Measurements from ENCODE around the gene LRRC52. TPM values are rescaled to one million over a fixed set of nuclear protein-coding genes. Genes with fewer than 3 reads are reported as not detected.

The LRRC52 gene
- polyA plus RNA-seq, 4 donors: not detected

GRCh38 chr1:165565751-165566490, 22.1 kb downstream of the LRRC52 start:
- Histone ChIP-seq H3K27ac (ENCODE audit: low read depth in 1 of 3, low read length in 2 of 3) (no peak overlapping the region), H3K27me3 (ENCODE audit: control insufficient read depth in 3 of 3, insufficient read depth in 3 of 3, low read length in 3 of 3) (peaks cover 0 to 3% (median 0%) of the 10 kb centered on the region in 3 donors), H3K4me1 (ENCODE audit: control insufficient read depth in 3 of 3, insufficient read depth in 2 of 3, low read depth in 1 of 3, low read length in 2 of 3) (no peaks in the 10 kb centered on the region), H3K36me3 (ENCODE audit: control insufficient read depth in 3 of 3, insufficient read depth in 2 of 3, low read depth in 1 of 3, low read length in 3 of 3) (no peaks in the 10 kb centered on the region), H3K4me3 (ENCODE audit: low read depth in 1 of 3, low read length in 3 of 3) (no peak overlapping the region), H3K9me3 (ENCODE audit: control insufficient read depth in 2 of 2, insufficient read depth in 1 of 2, low read depth in 1 of 2, low read length in 1 of 2) (no peaks in the 10 kb centered on the region)
- 87 to 90% (median 88%) methylated on average over 4 of the region's 4 CpGs for WGBS, 3 donors
- no peak for DNase-seq
- no peak for FAIRE-seq

- no peaks in the 10 kb centered on the region for H3K4me1 ChIP-seq (ENCODE audit: control insufficient read depth in 3 of 3, insufficient read depth in 2 of 3, low read depth in 1 of 3, low read length in 2 of 3)
- 48 to 57% (median 50%) methylated on average over 3 of the region's 3 CpGs for WGBS, 3 donors
- no peak overlapping the region for H3K27ac ChIP-seq (ENCODE audit: low read depth in 1 of 3, low read length in 2 of 3)
- no peaks in the 10 kb centered on the region for H3K9me3 ChIP-seq (ENCODE audit: control insufficient read depth in 2 of 2, insufficient read depth in 1 of 2, low read depth in 1 of 2, low read length in 1 of 2)
- DNase-seq (no peak), FAIRE-seq (no peak)
- H3K36me3 ChIP-seq (ENCODE audit: control insufficient read depth in 3 of 3, insufficient read depth in 2 of 3, low read depth in 1 of 3, low read length in 3 of 3): no peaks in the 10 kb centered on the region
- no peak overlapping the region for H3K4me3 ChIP-seq (ENCODE audit: low read depth in 1 of 3, low read length in 3 of 3)
- no peaks in the 10 kb centered on the region for H3K27me3 ChIP-seq (ENCODE audit: control insufficient read depth in 3 of 3, insufficient read depth in 3 of 3, low read length in 3 of 3)
These were observed 26.3 kb downstream of the LRRC52 start for GRCh38 chr1:165570078-165570477.

- FAIRE-seq (no peak), DNase-seq (no peak)
- Histone ChIP-seq H3K27me3 (ENCODE audit: control insufficient read depth in 3 of 3, insufficient read depth in 3 of 3, low read length in 3 of 3) (peaks cover 0 to 3% (median 0%) of the 10 kb centered on the region in 3 donors), H3K9me3 (ENCODE audit: control insufficient read depth in 2 of 2, insufficient read depth in 1 of 2, low read depth in 1 of 2, low read length in 1 of 2) (no peaks in the 10 kb centered on the region), H3K4me3 (ENCODE audit: low read depth in 1 of 3, low read length in 3 of 3) (no peak overlapping the region), H3K36me3 (ENCODE audit: control insufficient read depth in 3 of 3, insufficient read depth in 2 of 3, low read depth in 1 of 3, low read length in 3 of 3) (no peaks in the 10 kb centered on the region), H3K27ac (ENCODE audit: low read depth in 1 of 3, low read length in 2 of 3) (no peak overlapping the region), H3K4me1 (ENCODE audit: control insufficient read depth in 3 of 3, insufficient read depth in 2 of 3, low read depth in 1 of 3, low read length in 2 of 3) (no peaks in the 10 kb centered on the region)
- WGBS, 3 donors: 95 to 97% (median 97%) methylated on average over 1 of the region's 1 CpG
These were observed 30.0 kb downstream of the LRRC52 start for GRCh38 chr1:165573787-165574186.

- H3K9me3 ChIP-seq (ENCODE audit: control insufficient read depth in 2 of 2, insufficient read depth in 1 of 2, low read depth in 1 of 2, low read length in 1 of 2): no peaks in the 10 kb centered on the region
- H3K27me3 ChIP-seq (ENCODE audit: control insufficient read depth in 3 of 3, insufficient read depth in 3 of 3, low read length in 3 of 3): peaks cover 0 to 3% (median 0%) of the 10 kb centered on the region in 3 donors
- no peak overlapping the region for H3K4me3 ChIP-seq (ENCODE audit: low read depth in 1 of 3, low read length in 3 of 3)
- H3K27ac ChIP-seq (ENCODE audit: low read depth in 1 of 3, low read length in 2 of 3): no peak overlapping the region
- FAIRE-seq (no peak), DNase-seq (no peak)
- no peaks in the 10 kb centered on the region for H3K36me3 ChIP-seq (ENCODE audit: control insufficient read depth in 3 of 3, insufficient read depth in 2 of 3, low read depth in 1 of 3, low read length in 3 of 3)
- H3K4me1 ChIP-seq (ENCODE audit: control insufficient read depth in 3 of 3, insufficient read depth in 2 of 3, low read depth in 1 of 3, low read length in 2 of 3): no peaks in the 10 kb centered on the region
These were observed 30.5 kb downstream of the LRRC52 start for GRCh38 chr1:165574295-165574694.

GRCh38 chr1:165575468-165576099, 31.8 kb downstream of the LRRC52 start:
- Histone ChIP-seq H3K9me3 (ENCODE audit: control insufficient read depth in 2 of 2, insufficient read depth in 1 of 2, low read depth in 1 of 2, low read length in 1 of 2) (no peaks in the 10 kb centered on the region), H3K4me3 (ENCODE audit: low read depth in 1 of 3, low read length in 3 of 3) (no peak overlapping the region), H3K36me3 (ENCODE audit: control insufficient read depth in 3 of 3, insufficient read depth in 2 of 3, low read depth in 1 of 3, low read length in 3 of 3) (no peaks in the 10 kb centered on the region), H3K27ac (ENCODE audit: low read depth in 1 of 3, low read length in 2 of 3) (no peak overlapping the region), H3K27me3 (ENCODE audit: control insufficient read depth in 3 of 3, insufficient read depth in 3 of 3, low read length in 3 of 3) (peaks cover 0 to 3% (median 0%) of the 10 kb centered on the region in 3 donors), H3K4me1 (ENCODE audit: control insufficient read depth in 3 of 3, insufficient read depth in 2 of 3, low read depth in 1 of 3, low read length in 2 of 3) (no peaks in the 10 kb centered on the region)
- WGBS, 3 donors: 35 to 41% (median 36%) methylated on average over 4 of the region's 4 CpGs
- DNase-seq: no peak
- no peak for FAIRE-seq

- H3K4me3 ChIP-seq (ENCODE audit: low read depth in 1 of 3, low read length in 3 of 3): no peak overlapping the region
- no peaks in the 10 kb centered on the region for H3K36me3 ChIP-seq (ENCODE audit: control insufficient read depth in 3 of 3, insufficient read depth in 2 of 3, low read depth in 1 of 3, low read length in 3 of 3)
- no peaks in the 10 kb centered on the region for H3K4me1 ChIP-seq (ENCODE audit: control insufficient read depth in 3 of 3, insufficient read depth in 2 of 3, low read depth in 1 of 3, low read length in 2 of 3)
- DNase-seq (no peak), FAIRE-seq (no peak)
- WGBS, 3 donors: 60 to 65% (median 64%) methylated on average over 2 of the region's 2 CpGs
- peaks cover 0 to 3% (median 0%) of the 10 kb centered on the region in 3 donors for H3K27me3 ChIP-seq (ENCODE audit: control insufficient read depth in 3 of 3, insufficient read depth in 3 of 3, low read length in 3 of 3)
- H3K9me3 ChIP-seq (ENCODE audit: control insufficient read depth in 2 of 2, insufficient read depth in 1 of 2, low read depth in 1 of 2, low read length in 1 of 2): no peaks in the 10 kb centered on the region
- H3K27ac ChIP-seq (ENCODE audit: low read depth in 1 of 3, low read length in 2 of 3): no peak overlapping the region
These were observed 32.7 kb downstream of the LRRC52 start for GRCh38 chr1:165576536-165576935.

- Histone ChIP-seq H3K36me3 (ENCODE audit: control insufficient read depth in 3 of 3, insufficient read depth in 2 of 3, low read depth in 1 of 3, low read length in 3 of 3) (no peaks in the 10 kb centered on the region), H3K4me1 (ENCODE audit: control insufficient read depth in 3 of 3, insufficient read depth in 2 of 3, low read depth in 1 of 3, low read length in 2 of 3) (no peaks in the 10 kb centered on the region), H3K4me3 (ENCODE audit: low read depth in 1 of 3, low read length in 3 of 3) (no peak overlapping the region), H3K27me3 (ENCODE audit: control insufficient read depth in 3 of 3, insufficient read depth in 3 of 3, low read length in 3 of 3) (peaks cover 0 to 3% (median 0%) of the 10 kb centered on the region in 3 donors), H3K27ac (ENCODE audit: low read depth in 1 of 3, low read length in 2 of 3) (no peak overlapping the region), H3K9me3 (ENCODE audit: control insufficient read depth in 2 of 2, insufficient read depth in 1 of 2, low read depth in 1 of 2, low read length in 1 of 2) (no peaks in the 10 kb centered on the region)
- no peak for FAIRE-seq
- 82 to 84% (median 82%) methylated on average over 3 of the region's 3 CpGs for WGBS, 3 donors
- no peak for DNase-seq
These were observed 33.9 kb downstream of the LRRC52 start for GRCh38 chr1:165577707-165578106.

GRCh38 chr1:165580931-165581871, 37.4 kb downstream of the LRRC52 start:
- no peak for FAIRE-seq
- H3K4me1 ChIP-seq (ENCODE audit: control insufficient read depth in 3 of 3, insufficient read depth in 2 of 3, low read depth in 1 of 3, low read length in 2 of 3): no peaks in the 10 kb centered on the region
- H3K27ac ChIP-seq (ENCODE audit: low read depth in 1 of 3, low read length in 2 of 3): no peak overlapping the region
- no peak for DNase-seq
- H3K4me3 ChIP-seq (ENCODE audit: low read depth in 1 of 3, low read length in 3 of 3): no peak overlapping the region
- H3K36me3 ChIP-seq (ENCODE audit: control insufficient read depth in 3 of 3, insufficient read depth in 2 of 3, low read depth in 1 of 3, low read length in 3 of 3): no peaks in the 10 kb centered on the region
- WGBS, 3 donors: 96 to 97% (median 96%) methylated on average over 24 of the region's 24 CpGs
- no peaks in the 10 kb centered on the region for H3K9me3 ChIP-seq (ENCODE audit: control insufficient read depth in 2 of 2, insufficient read depth in 1 of 2, low read depth in 1 of 2, low read length in 1 of 2)
- H3K27me3 ChIP-seq (ENCODE audit: control insufficient read depth in 3 of 3, insufficient read depth in 3 of 3, low read length in 3 of 3): no peaks in the 10 kb centered on the region
